ENCODE results near the gene KCNIP4.

Gene KCNIP4

DNA sequence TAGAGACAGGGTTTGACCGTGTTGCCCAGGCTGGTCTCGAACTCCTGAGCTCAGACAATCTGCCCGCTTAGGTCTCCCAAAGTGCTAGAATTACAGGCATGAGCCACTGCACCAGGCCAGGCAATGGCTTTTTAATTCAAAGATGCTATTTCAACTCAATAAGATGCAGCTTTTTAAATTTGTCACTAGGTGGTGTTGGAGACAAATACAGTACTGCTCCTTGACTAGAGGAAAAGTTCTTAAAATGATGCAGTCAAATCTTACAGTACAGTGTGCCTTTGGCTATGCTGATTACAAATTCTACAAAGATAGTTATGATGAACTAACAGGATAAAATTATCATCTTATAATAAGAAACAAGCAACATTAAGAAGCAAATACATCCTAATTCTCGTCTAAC is 441.1 kb downstream of the KCNIP4 start:
- DNase-seq (ENCODE audit: low read depth, low spot score), result no peak
- Histone ChIP-seq H3K36me3 (ENCODE audit: insufficient read depth, low read length) (no peaks in the 10 kb centered on the region), H3K27ac (no peak overlapping the region), H3K4me3 (no peak overlapping the region), H3K9me3 (ENCODE audit: low read depth, low read length) (no peaks in the 10 kb centered on the region), H3K9ac (ENCODE audit: insufficient read length) (no peak overlapping the region)
- no peak for TF ChIP-seq EZH2 (IDR thresholded peaks at IDR 0.05)
- no peak for TF ChIP-seq POLR2AphosphoS5 (IDR thresholded peaks at IDR 0.05; ENCODE audit: borderline replicate concordance, low read depth, low read length)

DNA sequence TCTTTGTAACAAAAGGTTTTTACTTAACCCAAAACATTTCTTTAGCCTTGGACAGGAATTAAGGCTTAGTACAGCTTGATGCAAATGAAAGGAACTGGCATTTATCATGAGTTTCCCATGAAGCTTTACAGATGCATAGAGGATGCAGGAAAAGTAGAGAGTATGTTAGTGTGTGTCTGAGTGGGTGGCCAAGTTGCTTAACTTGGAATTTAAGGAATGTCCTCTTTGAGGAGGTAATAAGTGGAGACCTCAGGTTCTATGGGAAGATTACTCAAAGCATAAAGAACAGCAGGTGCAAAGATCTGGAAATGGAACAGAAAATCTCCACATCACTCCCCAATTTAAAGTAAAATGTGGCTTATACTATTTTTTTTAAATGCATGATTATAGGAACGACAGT is 457.9 kb downstream of the KCNIP4 start:
- Histone ChIP-seq H3K36me3 (ENCODE audit: insufficient read depth, low read length) (no peaks in the 10 kb centered on the region), H3K27ac (no peak overlapping the region), H3K9ac (ENCODE audit: insufficient read length) (no peak overlapping the region), H3K4me3 (no peak overlapping the region), H3K9me3 (ENCODE audit: low read depth, low read length) (no peaks in the 10 kb centered on the region)
- no peak for TF ChIP-seq FOXP2 (optimal IDR thresholded peaks at IDR 0.05; ENCODE audit: control extremely low read depth, extremely low read length, insufficient read depth)
- no peak for TF ChIP-seq POLR2AphosphoS5 (IDR thresholded peaks at IDR 0.05; ENCODE audit: borderline replicate concordance, low read depth, low read length)
- TF ChIP-seq EZH2 (IDR thresholded peaks at IDR 0.05), result no peak
- DNase-seq (ENCODE audit: low read depth, low spot score), result no peak

DNA sequence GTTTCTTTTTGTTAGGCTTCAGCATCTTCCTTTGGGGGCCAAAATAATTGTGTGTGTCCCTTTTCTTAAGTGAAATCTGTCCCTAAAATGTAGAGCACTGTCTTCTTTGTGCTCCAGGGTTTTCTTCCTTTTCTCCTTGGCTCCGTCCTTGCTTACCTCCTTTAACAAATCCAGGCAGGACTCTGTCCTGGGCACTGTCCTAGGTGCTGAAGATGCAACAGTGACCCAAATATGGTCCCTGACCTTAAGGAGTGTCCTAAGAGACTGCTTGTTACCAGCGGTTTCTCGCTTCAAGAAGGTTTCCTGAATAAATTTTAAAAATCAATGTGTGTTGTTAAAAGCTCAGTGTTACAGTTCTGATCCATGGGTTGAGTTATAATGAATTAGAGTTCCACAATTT is 471.8 kb downstream of the KCNIP4 start:
- DNase-seq (ENCODE audit: low read depth, low spot score), result no peak
- no peak overlapping the region for H3K4me3 ChIP-seq
- no peak for TF ChIP-seq FOXP2 (optimal IDR thresholded peaks at IDR 0.05; ENCODE audit: control extremely low read depth, extremely low read length, insufficient read depth)
- no peak for TF ChIP-seq EZH2 (IDR thresholded peaks at IDR 0.05)
- TF ChIP-seq POLR2AphosphoS5 (IDR thresholded peaks at IDR 0.05; ENCODE audit: borderline replicate concordance, low read depth, low read length), result no peak
- no peaks in the 10 kb centered on the region for H3K36me3 ChIP-seq (ENCODE audit: insufficient read depth, low read length)
- H3K27ac ChIP-seq, result no peak overlapping the region
- no peak overlapping the region for H3K9ac ChIP-seq (ENCODE audit: insufficient read length)
- no peaks in the 10 kb centered on the region for H3K9me3 ChIP-seq (ENCODE audit: low read depth, low read length)

DNA sequence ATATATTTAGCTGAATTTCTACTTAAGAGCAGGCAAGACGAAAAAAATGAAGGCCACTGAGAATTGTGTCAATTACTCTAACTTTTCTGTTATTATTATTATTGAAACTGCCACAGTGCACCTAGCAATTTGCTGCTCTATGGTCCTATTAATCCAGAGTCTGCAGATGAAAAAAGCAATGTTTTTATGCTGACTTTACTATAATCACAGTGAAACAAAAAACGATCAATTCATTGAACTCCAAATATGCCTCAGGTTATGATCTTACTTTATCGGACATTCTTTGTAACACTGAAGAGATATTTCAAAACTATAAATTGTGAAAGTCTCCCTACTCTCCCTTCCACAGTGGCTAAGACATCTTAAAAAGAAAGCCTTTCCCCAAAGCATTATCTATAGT is 474.4 kb downstream of the KCNIP4 start:
- no peak overlapping the region for H3K4me3 ChIP-seq
- no peak overlapping the region for H3K9ac ChIP-seq (ENCODE audit: insufficient read length)
- TF ChIP-seq EZH2 (IDR thresholded peaks at IDR 0.05) (no peak), POLR2AphosphoS5 (IDR thresholded peaks at IDR 0.05; ENCODE audit: borderline replicate concordance, low read depth, low read length) (no peak), FOXP2 (optimal IDR thresholded peaks at IDR 0.05; ENCODE audit: control extremely low read depth, extremely low read length, insufficient read depth) (no peak)
- H3K9me3 ChIP-seq (ENCODE audit: low read depth, low read length), result no peaks in the 10 kb centered on the region
- no peak for DNase-seq (ENCODE audit: low read depth, low spot score)
- no peak overlapping the region for H3K27ac ChIP-seq
- no peaks in the 10 kb centered on the region for H3K36me3 ChIP-seq (ENCODE audit: insufficient read depth, low read length)

DNA sequence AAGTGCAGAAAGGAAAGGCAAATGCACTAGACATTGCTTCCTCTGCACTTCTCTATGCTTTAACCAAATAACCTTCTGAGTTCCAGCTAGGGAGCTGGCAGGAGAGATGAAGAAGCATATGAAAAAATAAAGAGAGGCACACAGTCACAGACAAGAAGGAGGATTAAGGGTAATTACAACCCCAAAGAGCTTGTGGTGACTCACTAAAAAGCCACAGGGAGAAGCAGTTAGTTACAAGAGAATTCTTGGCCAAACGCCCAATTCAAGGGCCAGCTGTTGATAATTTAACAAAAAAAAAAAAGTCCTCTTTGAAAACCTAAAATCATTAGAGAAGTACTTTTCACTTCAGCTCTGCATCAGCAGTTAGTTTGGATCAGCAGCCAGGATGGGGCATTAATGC is 478.0 kb downstream of the KCNIP4 start:
- H3K9me3 ChIP-seq (ENCODE audit: low read depth, low read length), result no peaks in the 10 kb centered on the region
- no peak overlapping the region for H3K27ac ChIP-seq
- TF ChIP-seq EZH2 (IDR thresholded peaks at IDR 0.05), result no peak
- TF ChIP-seq FOXP2 (optimal IDR thresholded peaks at IDR 0.05; ENCODE audit: control extremely low read depth, extremely low read length, insufficient read depth), result no peak
- no peak for TF ChIP-seq POLR2AphosphoS5 (IDR thresholded peaks at IDR 0.05; ENCODE audit: borderline replicate concordance, low read depth, low read length)
- H3K4me3 ChIP-seq, result no peak overlapping the region
- no peaks in the 10 kb centered on the region for H3K36me3 ChIP-seq (ENCODE audit: insufficient read depth, low read length)
- no peak for DNase-seq (ENCODE audit: low read depth, low spot score)
- no peak overlapping the region for H3K9ac ChIP-seq (ENCODE audit: insufficient read length)

DNA sequence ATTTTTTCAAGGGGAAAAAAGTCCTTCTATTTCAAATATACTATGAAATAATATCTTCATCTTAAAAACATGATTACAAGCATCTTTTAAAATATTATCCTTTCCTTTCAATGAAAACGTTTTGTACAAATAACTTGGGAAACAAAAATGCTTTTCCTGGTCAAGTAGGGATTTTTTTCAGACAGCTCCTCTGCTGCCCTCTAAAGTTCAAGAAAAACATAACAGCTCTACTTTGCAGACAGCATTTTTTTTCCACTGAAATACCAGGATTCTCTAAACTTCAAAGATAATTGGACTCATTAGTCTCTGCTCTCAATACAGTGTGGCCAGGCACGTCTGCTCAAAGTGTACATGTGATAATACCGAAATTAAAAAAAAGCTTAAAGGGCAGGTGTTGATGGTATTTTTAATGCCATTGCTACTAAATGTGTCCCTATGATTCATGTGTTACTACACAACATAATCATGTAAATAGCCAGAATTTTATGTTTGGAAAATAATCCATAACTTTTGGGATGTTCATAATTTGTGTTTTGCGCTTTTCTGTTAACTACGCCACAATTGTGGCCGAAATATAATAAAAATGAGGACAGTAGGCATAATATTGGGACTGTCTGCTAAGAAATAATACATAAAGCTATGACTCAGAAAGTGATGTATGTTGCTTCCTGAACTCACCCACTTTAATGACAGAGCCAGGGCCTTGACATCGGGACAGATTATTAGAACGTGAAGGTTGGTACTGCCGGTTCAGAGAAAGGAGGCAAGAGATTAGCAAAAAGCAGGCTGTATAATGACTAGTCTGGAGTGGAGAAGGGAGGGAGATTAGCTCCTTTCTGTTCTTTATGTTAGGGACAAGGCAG is 478.9 kb downstream of the KCNIP4 start:
- TF ChIP-seq FOXP2 (optimal IDR thresholded peaks at IDR 0.05; ENCODE audit: control extremely low read depth, extremely low read length, insufficient read depth) (no peak), EZH2 (IDR thresholded peaks at IDR 0.05) (no peak), POLR2AphosphoS5 (IDR thresholded peaks at IDR 0.05; ENCODE audit: borderline replicate concordance, low read depth, low read length) (no peak)
- Histone ChIP-seq H3K9me3 (ENCODE audit: low read depth, low read length) (no peaks in the 10 kb centered on the region), H3K4me3 (no peak overlapping the region), H3K36me3 (ENCODE audit: insufficient read depth, low read length) (no peaks in the 10 kb centered on the region), H3K9ac (ENCODE audit: insufficient read length) (no peak overlapping the region), H3K27ac (no peak overlapping the region)
- no peak for DNase-seq (ENCODE audit: low read depth, low spot score)

DNA sequence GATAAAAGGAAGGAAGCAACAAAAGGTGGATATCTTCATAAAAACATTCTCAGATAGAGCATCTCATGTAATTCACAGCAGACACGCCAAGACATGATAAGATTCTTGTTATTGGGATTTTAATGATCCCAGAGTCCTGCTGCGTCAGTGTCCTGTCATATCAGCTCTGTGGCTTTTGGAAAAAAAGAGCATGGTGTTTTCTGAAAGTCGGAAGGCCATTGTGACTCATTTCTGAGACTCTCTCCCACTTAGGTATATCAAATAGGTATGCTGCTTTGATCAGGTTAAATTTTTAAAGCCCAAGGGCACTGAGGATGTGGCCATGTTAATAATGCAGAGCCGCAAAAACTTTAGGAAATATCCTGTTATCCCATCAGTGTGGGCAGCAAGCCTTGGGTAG is 481.0 kb downstream of the KCNIP4 start:
- H3K9me3 ChIP-seq (ENCODE audit: low read depth, low read length), result no peaks in the 10 kb centered on the region
- no peaks in the 10 kb centered on the region for H3K36me3 ChIP-seq (ENCODE audit: insufficient read depth, low read length)
- no peak for TF ChIP-seq POLR2AphosphoS5 (IDR thresholded peaks at IDR 0.05; ENCODE audit: borderline replicate concordance, low read depth, low read length)
- TF ChIP-seq EZH2 (IDR thresholded peaks at IDR 0.05), result no peak
- no peak for TF ChIP-seq FOXP2 (optimal IDR thresholded peaks at IDR 0.05; ENCODE audit: control extremely low read depth, extremely low read length, insufficient read depth)
- DNase-seq (ENCODE audit: low read depth, low spot score), result no peak
- no peak overlapping the region for H3K9ac ChIP-seq (ENCODE audit: insufficient read length)
- no peak overlapping the region for H3K27ac ChIP-seq
- H3K4me3 ChIP-seq, result no peak overlapping the region

DNA sequence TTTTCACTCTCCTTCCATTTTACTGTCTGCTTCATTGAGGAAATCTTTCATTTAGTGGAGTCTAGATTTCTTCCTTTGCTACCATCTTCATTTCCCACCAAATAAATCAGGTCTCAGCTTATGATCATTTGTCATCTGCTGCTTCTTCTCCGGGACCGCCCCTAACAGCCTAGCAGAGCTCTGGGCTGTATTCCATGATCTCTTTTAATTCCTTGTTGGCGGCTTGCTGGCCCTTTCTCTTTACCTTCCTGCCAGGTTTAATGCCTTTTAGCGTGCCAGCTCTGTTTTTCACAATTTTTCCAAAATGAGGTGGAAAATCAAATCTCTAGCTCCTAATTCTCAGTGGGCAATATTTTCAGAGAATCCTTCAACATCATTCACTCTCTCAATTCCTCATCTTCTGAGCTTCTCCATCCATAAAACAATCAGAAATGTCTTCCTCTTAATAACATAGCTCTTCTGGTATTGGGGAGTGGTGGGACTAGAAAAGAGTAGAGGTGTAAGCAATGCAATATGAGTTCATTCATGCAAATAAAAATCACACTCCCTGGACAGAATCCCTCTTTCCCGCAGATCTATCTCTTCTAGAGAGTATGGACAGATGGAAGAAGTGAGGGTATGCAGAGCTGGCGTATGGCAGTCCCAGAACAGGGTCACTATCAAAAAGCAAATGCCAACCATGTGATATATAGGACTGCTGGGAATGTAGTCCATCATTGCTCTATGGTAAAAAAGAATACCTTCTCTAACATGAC is 491.3 kb downstream of the KCNIP4 start:
- DNase-seq (ENCODE audit: low read depth, low spot score), result no peak
- TF ChIP-seq POLR2AphosphoS5 (IDR thresholded peaks at IDR 0.05; ENCODE audit: borderline replicate concordance, low read depth, low read length) (no peak), FOXP2 (optimal IDR thresholded peaks at IDR 0.05; ENCODE audit: control extremely low read depth, extremely low read length, insufficient read depth) (no peak), EZH2 (IDR thresholded peaks at IDR 0.05) (no peak)
- Histone ChIP-seq H3K4me3 (no peak overlapping the region), H3K9me3 (ENCODE audit: low read depth, low read length) (no peaks in the 10 kb centered on the region), H3K9ac (ENCODE audit: insufficient read length) (no peak overlapping the region), H3K27ac (no peak overlapping the region), H3K36me3 (ENCODE audit: insufficient read depth, low read length) (no peaks in the 10 kb centered on the region)
